Astrocyte of the spinal cord (primary cell): ENCODE data around the gene CACNA1C.

ENCODE experiments used
- DNase-seq: peaks from one replicate; pipeline ENCODE4 v3.0.0; 2011; ENCODE audit warnings: low read depth, low spot score
- H3K4me3 ChIP-seq: 2 replicates; pipeline ENCODE4 v1.5.1; 2011; ENCODE audit warnings: low read depth, mild to moderate bottlenecking, low read length, moderate library complexity
- CTCF ChIP-seq: IDR thresholded peaks from 2 replicates; pipeline ENCODE4 v1.5.1; 2012; ENCODE audit warnings: low read depth, mild to moderate bottlenecking, low read length, inconsistent platforms
- in situ Hi-C: cut with HindIII; loops from 2 replicates; pipeline ENCODE4 v1.10.0; 2017; ENCODE audit warnings: low sequenced_read_pairs

Gene CACNA1C

GRCh38 chr12:2047752-2048151, 5.0 kb upstream of the CACNA1C start:
- DNase-seq = no peak
- in situ Hi-C loops = no loop called here
- no peak overlapping the region for H3K4me3 ChIP-seq
- TF ChIP-seq CTCF = no peak

- no peak for DNase-seq
- H3K4me3 ChIP-seq = no peak overlapping the region
- TF ChIP-seq CTCF = no peak
- in situ Hi-C loops = no loop called here
Measured at GRCh38 chr12:2049604-2050540, 2.9 kb upstream of the CACNA1C start.

GRCh38 chr12:2051700-2052621, 826 bp upstream of the CACNA1C start:
- peak overlapping the region; percentile 46 for H3K4me3 ChIP-seq
- no peak for TF ChIP-seq CTCF
- in situ Hi-C loops = no loop called here

GRCh38 chr12:2053691-2054090, 904 bp downstream of the CACNA1C start:
- in situ Hi-C loops = no loop called here
- H3K4me3 ChIP-seq = peak overlapping the region; percentile 62
- no peak for DNase-seq
- TF ChIP-seq CTCF = no peak

More at GRCh38 chr12:2051700-2052621, 826 bp upstream of the CACNA1C start:
- DNase-seq = no peak

GRCh38 chr12:2054091-2055018, 1.6 kb downstream of the CACNA1C start:
- peak overlapping the region; percentile 55 for H3K4me3 ChIP-seq
- no peak for TF ChIP-seq CTCF
- in situ Hi-C loops = no loop called here
- DNase-seq = no peak
